Thymus (tissue), 11 donors: Measurements from ENCODE around the gene GNAO1. TPM values are rescaled to one million over a fixed set of nuclear protein-coding genes. Genes with fewer than 3 reads are reported as not detected.

Experiments
- DNase-seq, 9 donors: peaks; one replicate each; pipeline ENCODE4 v3.0.0-alpha.2; 2013; ENCODE audit warnings: low spot score in 9 of 9, low read depth in 6 of 9, missing footprints in 1 of 9
- H3K27ac ChIP-seq, 2 donors: one replicate each; pipeline ENCODE4 v1.5.1; 2013; ENCODE audit warnings: control low read depth in 1 of 2, low read depth in 1 of 2, low read length in 1 of 2, mild to moderate bottlenecking in 1 of 2, moderate library complexity in 1 of 2
- H3K27me3 ChIP-seq, 2 donors: one replicate each; pipeline ENCODE4 v1.5.1; 2013; ENCODE audit warnings: low read length in 1 of 2; ENCODE audit not compliant: control insufficient read depth in 2 of 2, insufficient read depth in 1 of 2
- H3K36me3 ChIP-seq, 2 donors: one replicate each; pipeline ENCODE4 v1.5.1; 2013; ENCODE audit warnings: low read length in 1 of 2, mild to moderate bottlenecking in 1 of 2, moderate library complexity in 1 of 2; ENCODE audit not compliant: control insufficient read depth in 2 of 2, insufficient read depth in 2 of 2
- H3K4me1 ChIP-seq, 2 donors: one replicate each; pipeline ENCODE4 v1.5.1; 2013; ENCODE audit warnings: low read length in 2 of 2; ENCODE audit not compliant: control insufficient read depth in 2 of 2, insufficient read depth in 2 of 2
- H3K4me3 ChIP-seq, 2 donors: one replicate each; pipeline ENCODE4 v1.5.1; 2013; ENCODE audit warnings: low read length in 2 of 2, control low read depth in 1 of 2, mild to moderate bottlenecking in 1 of 2
- H3K9me3 ChIP-seq, 2 donors: one replicate each; pipeline ENCODE4 v1.5.1; 2013; ENCODE audit warnings: low read length in 1 of 2, mild to moderate bottlenecking in 1 of 2; ENCODE audit not compliant: control insufficient read depth in 2 of 2, insufficient read depth in 1 of 2
- WGBS: extraction: QIAGEN DNeasy Blood & Tissue Kit; methylation state at CpG from one replicate; pipeline ENCODE4 v1.1.7; 2013; 5-methylcytosine and 5-hydroxymethylcytosine counted together
- polyA plus RNA-seq: library from polyadenylated mRNA; stranded (reverse); fragments of 200-250 nt; gene quantifications from one replicate; pipeline ENCODE4 v1.2.3, GENCODE V29; 2013
- total RNA-seq: library from RNA; stranded (reverse); fragments of 120-200 nt; gene quantifications from one replicate; pipeline ENCODE4 v1.2.4, GENCODE V29; 2013
- donor health status: healthy.

Gene GNAO1
- total and polyA plus RNA-seq, 2 donors, result 0.24 to 2.2 TPM

- Histone ChIP-seq H3K27me3 (no peaks in the 10 kb centered on the region), H3K4me1 (peaks cover 18 to 26% of the 10 kb centered on the region in 2 donors), H3K4me3 (no peak overlapping the region), H3K9me3 (no peaks in the 10 kb centered on the region), H3K27ac (no peak overlapping the region), H3K36me3 (no peaks in the 10 kb centered on the region)
- no peak for DNase-seq
- 67% methylated on average over 4 of the region's 4 CpGs for WGBS
Observed at GRCh38 chr16:56204816-56205215, 13.5 kb downstream of the GNAO1 start.

GRCh38 chr16:56206951-56207350, 15.7 kb downstream of the GNAO1 start:
- no peak for DNase-seq
- H3K4me1 ChIP-seq, result peaks cover 10 to 14% of the 10 kb centered on the region in 2 donors
- H3K36me3 ChIP-seq, result no peaks in the 10 kb centered on the region
- H3K9me3 ChIP-seq, result no peaks in the 10 kb centered on the region
- H3K27me3 ChIP-seq, result no peaks in the 10 kb centered on the region
- H3K4me3 ChIP-seq, result no peak overlapping the region
- no peak overlapping the region for H3K27ac ChIP-seq
- 95% methylated on average over 1 of the region's 1 CpG for WGBS

- Histone ChIP-seq H3K9me3 (no peaks in the 10 kb centered on the region), H3K4me1 (peaks cover 6 to 9% of the 10 kb centered on the region in 2 donors), H3K27me3 (no peaks in the 10 kb centered on the region), H3K36me3 (no peaks in the 10 kb centered on the region), H3K4me3 (no peak overlapping the region), H3K27ac (no peak overlapping the region)
- WGBS, result 85% methylated on average over 2 of the region's 2 CpGs
- no peak for DNase-seq
Observed at GRCh38 chr16:56207421-56207820, 16.1 kb downstream of the GNAO1 start.

- WGBS, result 78% methylated on average over 7 of the region's 7 CpGs
- no peak overlapping the region for H3K27ac ChIP-seq
- DNase-seq, result no peak
- no peaks in the 10 kb centered on the region for H3K4me1 ChIP-seq
- H3K9me3 ChIP-seq, result no peaks in the 10 kb centered on the region
- H3K36me3 ChIP-seq, result no peaks in the 10 kb centered on the region
- H3K4me3 ChIP-seq, result no peak overlapping the region
- H3K27me3 ChIP-seq, result no peaks in the 10 kb centered on the region
Observed at GRCh38 chr16:56211435-56211981, 20.2 kb downstream of the GNAO1 start.

- Histone ChIP-seq H3K36me3 (no peaks in the 10 kb centered on the region), H3K4me1 (no peaks in the 10 kb centered on the region), H3K9me3 (no peaks in the 10 kb centered on the region), H3K4me3 (no peak overlapping the region), H3K27ac (no peak overlapping the region), H3K27me3 (no peaks in the 10 kb centered on the region)
- WGBS, result 96% methylated on average over 6 of the region's 6 CpGs
- no peak for DNase-seq
Observed at GRCh38 chr16:56212144-56212543, 20.9 kb downstream of the GNAO1 start.

GRCh38 chr16:56221995-56222394, 30.7 kb downstream of the GNAO1 start:
- no peak overlapping the region for H3K27ac ChIP-seq
- 91% methylated on average over 2 of the region's 2 CpGs for WGBS
- no peak overlapping the region for H3K4me3 ChIP-seq
- DNase-seq, result no peak
- peaks cover 4 to 10% of the 10 kb centered on the region in 2 donors for H3K4me1 ChIP-seq
- H3K27me3 ChIP-seq, result peaks cover 0 to 2% of the 10 kb centered on the region in 2 donors
- no peaks in the 10 kb centered on the region for H3K9me3 ChIP-seq
- no peaks in the 10 kb centered on the region for H3K36me3 ChIP-seq

GRCh38 chr16:56222474-56222997, 31.2 kb downstream of the GNAO1 start:
- H3K27ac ChIP-seq, result no peak overlapping the region
- DNase-seq, result no peak
- peaks cover 0 to 2% of the 10 kb centered on the region in 2 donors for H3K27me3 ChIP-seq
- H3K9me3 ChIP-seq, result no peaks in the 10 kb centered on the region
- H3K36me3 ChIP-seq, result no peaks in the 10 kb centered on the region
- 88% methylated on average over 10 of the region's 10 CpGs for WGBS
- H3K4me1 ChIP-seq, result peaks cover 4 to 14% of the 10 kb centered on the region in 2 donors
- no peak overlapping the region for H3K4me3 ChIP-seq

GRCh38 chr16:56225017-56225742, 33.9 kb downstream of the GNAO1 start:
- Histone ChIP-seq H3K27me3 (peaks cover 0 to 2% of the 10 kb centered on the region in 2 donors), H3K27ac (no peak overlapping the region), H3K4me3 (no peak overlapping the region), H3K4me1 (peaks cover 4 to 14% of the 10 kb centered on the region in 2 donors), H3K36me3 (no peaks in the 10 kb centered on the region), H3K9me3 (no peaks in the 10 kb centered on the region)
- DNase-seq, result no peak
- WGBS, result 53% methylated on average over 2 of the region's 2 CpGs

- no peaks in the 10 kb centered on the region for H3K36me3 ChIP-seq
- no peak overlapping the region for H3K4me3 ChIP-seq
- no peak overlapping the region for H3K27ac ChIP-seq
- H3K27me3 ChIP-seq, result peaks cover 0 to 2% of the 10 kb centered on the region in 2 donors
- DNase-seq, result no peak
- peaks cover 4 to 14% of the 10 kb centered on the region in 2 donors for H3K4me1 ChIP-seq
- no peaks in the 10 kb centered on the region for H3K9me3 ChIP-seq
- 74% methylated on average over 2 of the region's 2 CpGs for WGBS
Observed at GRCh38 chr16:56226187-56226586, 34.9 kb downstream of the GNAO1 start.
